IMR-90 (cell line): ENCODE measurements around the gene ARHGEF10L.

Experiments
- MXI1 ChIP-seq: IDR thresholded peaks from 2 replicates; pipeline ENCODE4 v1.6.1; 2012; ENCODE audit warnings: low read depth, mild to moderate bottlenecking, low read length, moderate library complexity, borderline replicate concordance
- NFE2L2 ChIP-seq: fragments of 150-350 bp; IDR thresholded peaks from 2 replicates; pipeline ENCODE4 v1.6.1; 2016; ENCODE audit warnings: low read depth, mild to moderate bottlenecking, low read length
- POLR2A ChIP-seq: IDR thresholded peaks from 2 replicates; pipeline ENCODE4 v1.6.1; 2012; ENCODE audit warnings: mild to moderate bottlenecking, low read depth, low read length
- RAD21 ChIP-seq: IDR thresholded peaks from 2 replicates; pipeline ENCODE4 v1.6.1; 2012; ENCODE audit warnings: low read length, improper control_type of control experiment
- RCOR1 ChIP-seq: IDR thresholded peaks from 2 replicates; pipeline ENCODE4 v1.6.1; 2012; ENCODE audit warnings: mild to moderate bottlenecking, low read length, improper control_type of control experiment; ENCODE audit not compliant: insufficient replicate concordance
- TF ChIP-seq, protein P1 (sequence below): conservative IDR thresholded peaks from 2 replicates; pipeline ENCODE4 v1.5.1; 2012; ENCODE audit warnings: mild to moderate bottlenecking, low read depth, low read length, improper control_type of control experiment
- TF ChIP-seq, protein P2 (sequence below): fragments of 150-350 bp; IDR thresholded peaks from 2 replicates; pipeline ENCODE4 v1.6.1; 2017; ENCODE audit warnings: mild to moderate bottlenecking, antibody characterized with exemption, low read length, low read depth

DNA sequence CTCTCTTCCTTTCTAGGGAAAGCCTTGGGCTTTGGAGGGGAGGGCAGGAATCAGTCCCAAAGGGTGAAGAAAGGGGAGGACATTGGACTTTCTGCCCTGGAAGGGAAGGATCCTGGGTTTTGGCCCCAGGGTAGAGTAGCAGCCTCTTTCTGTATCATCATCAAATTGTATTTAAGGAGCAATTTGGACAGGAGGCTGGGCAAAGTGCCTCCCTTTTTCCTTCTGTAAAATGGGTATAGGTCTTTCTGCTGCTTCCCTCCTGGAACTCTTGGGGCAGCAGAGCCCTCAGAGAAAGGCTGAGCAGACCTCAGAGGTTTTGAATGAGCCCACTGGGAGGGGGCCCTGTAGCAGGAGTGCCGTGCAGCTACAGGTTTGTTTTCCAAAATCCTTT, 38.4 kb downstream of the ARHGEF10L start:
- TF ChIP-seq, protein P1, sequence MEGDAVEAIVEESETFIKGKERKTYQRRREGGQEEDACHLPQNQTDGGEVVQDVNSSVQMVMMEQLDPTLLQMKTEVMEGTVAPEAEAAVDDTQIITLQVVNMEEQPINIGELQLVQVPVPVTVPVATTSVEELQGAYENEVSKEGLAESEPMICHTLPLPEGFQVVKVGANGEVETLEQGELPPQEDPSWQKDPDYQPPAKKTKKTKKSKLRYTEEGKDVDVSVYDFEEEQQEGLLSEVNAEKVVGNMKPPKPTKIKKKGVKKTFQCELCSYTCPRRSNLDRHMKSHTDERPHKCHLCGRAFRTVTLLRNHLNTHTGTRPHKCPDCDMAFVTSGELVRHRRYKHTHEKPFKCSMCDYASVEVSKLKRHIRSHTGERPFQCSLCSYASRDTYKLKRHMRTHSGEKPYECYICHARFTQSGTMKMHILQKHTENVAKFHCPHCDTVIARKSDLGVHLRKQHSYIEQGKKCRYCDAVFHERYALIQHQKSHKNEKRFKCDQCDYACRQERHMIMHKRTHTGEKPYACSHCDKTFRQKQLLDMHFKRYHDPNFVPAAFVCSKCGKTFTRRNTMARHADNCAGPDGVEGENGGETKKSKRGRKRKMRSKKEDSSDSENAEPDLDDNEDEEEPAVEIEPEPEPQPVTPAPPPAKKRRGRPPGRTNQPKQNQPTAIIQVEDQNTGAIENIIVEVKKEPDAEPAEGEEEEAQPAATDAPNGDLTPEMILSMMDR = no peak
- TF ChIP-seq MXI1 = no peak
- TF ChIP-seq RCOR1 = no peak
- no peak for TF ChIP-seq NFE2L2
- no peak for TF ChIP-seq RAD21
- TF ChIP-seq POLR2A = no peak
- TF ChIP-seq, protein P2, sequence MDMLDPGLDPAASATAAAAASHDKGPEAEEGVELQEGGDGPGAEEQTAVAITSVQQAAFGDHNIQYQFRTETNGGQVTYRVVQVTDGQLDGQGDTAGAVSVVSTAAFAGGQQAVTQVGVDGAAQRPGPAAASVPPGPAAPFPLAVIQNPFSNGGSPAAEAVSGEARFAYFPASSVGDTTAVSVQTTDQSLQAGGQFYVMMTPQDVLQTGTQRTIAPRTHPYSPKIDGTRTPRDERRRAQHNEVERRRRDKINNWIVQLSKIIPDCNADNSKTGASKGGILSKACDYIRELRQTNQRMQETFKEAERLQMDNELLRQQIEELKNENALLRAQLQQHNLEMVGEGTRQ = no peak
